ENCODE measurements around the gene TCAIM.

The TCAIM gene

GRCh38 chr3:44329946-44330345 lies 8.6 kb upstream of the TCAIM start:
- no peak overlapping the region for H3K4me3 ChIP-seq (replicated peaks; ENCODE audit: low read depth, low read length)
- no peak for TF ChIP-seq CTCF (IDR thresholded peaks at IDR 0.05; ENCODE audit: low read depth, low read length, missing control alignments)
- DNase-seq (ENCODE audit: extremely low read depth, low read depth), result no peak

- TF ChIP-seq CTCF (IDR thresholded peaks at IDR 0.05; ENCODE audit: low read depth, low read length, missing control alignments), result no peak
- H3K4me3 ChIP-seq (replicated peaks; ENCODE audit: low read depth, low read length), result no peak overlapping the region
- DNase-seq (ENCODE audit: extremely low read depth, low read depth), result no peak
These were observed 8.1 kb upstream of the TCAIM start for GRCh38 chr3:44330444-44330843.

GRCh38 chr3:44334326-44334725 lies 4.2 kb upstream of the TCAIM start:
- TF ChIP-seq CTCF (IDR thresholded peaks at IDR 0.05; ENCODE audit: low read depth, low read length, missing control alignments), result no peak
- H3K4me3 ChIP-seq (replicated peaks; ENCODE audit: low read depth, low read length), result no peak overlapping the region
- DNase-seq (ENCODE audit: extremely low read depth, low read depth), result no peak

GRCh38 chr3:44337248-44337785 lies 1.2 kb upstream of the TCAIM start:
- no peak for DNase-seq (ENCODE audit: extremely low read depth, low read depth)
- H3K4me3 ChIP-seq (replicated peaks; ENCODE audit: low read depth, low read length), result peak overlapping the region; percentile 73

GRCh38 chr3:44338828-44339127 lies 212 bp downstream of the TCAIM start:
- H3K4me3 ChIP-seq (replicated peaks; ENCODE audit: low read depth, low read length), result peak overlapping the region; percentile 73
- no peak for TF ChIP-seq CTCF (IDR thresholded peaks at IDR 0.05; ENCODE audit: low read depth, low read length, missing control alignments)
- DNase-seq (ENCODE audit: extremely low read depth, low read depth), result no peak

More at GRCh38 chr3:44337248-44337785, 1.2 kb upstream of the TCAIM start:
- TF ChIP-seq CTCF (IDR thresholded peaks at IDR 0.05; ENCODE audit: low read depth, low read length, missing control alignments), result no peak

GRCh38 chr3:44339181-44340057 lies 853 bp downstream of the TCAIM start:
- DNase-seq (ENCODE audit: extremely low read depth, low read depth), result no peak
- TF ChIP-seq CTCF (IDR thresholded peaks at IDR 0.05; ENCODE audit: low read depth, low read length, missing control alignments), result no peak
- H3K4me3 ChIP-seq (replicated peaks; ENCODE audit: low read depth, low read length), result peak overlapping the region; percentile 73
